GM23248 (cell line): Measurements from ENCODE around the gene POU3F3.

ENCODE experiments used
- EZH2 ChIP-seq: fragments of 200-600 bp; sonication (generic); IDR thresholded peaks from 2 replicates; pipeline ENCODE4 v1.6.1; 2018; ENCODE audit warnings: antibody characterized with exemption, mild to moderate bottlenecking; ENCODE audit not compliant: insufficient read depth, poor library complexity, severe bottlenecking
- EZH2phosphoT487 ChIP-seq: fragments of 200-600 bp; sonication (generic); IDR thresholded peaks from 2 replicates; pipeline ENCODE4 v1.6.1; 2018; ENCODE audit warnings: antibody characterized with exemption, moderate library complexity, mild to moderate bottlenecking, low read depth; ENCODE audit not compliant: insufficient read depth

DNA sequence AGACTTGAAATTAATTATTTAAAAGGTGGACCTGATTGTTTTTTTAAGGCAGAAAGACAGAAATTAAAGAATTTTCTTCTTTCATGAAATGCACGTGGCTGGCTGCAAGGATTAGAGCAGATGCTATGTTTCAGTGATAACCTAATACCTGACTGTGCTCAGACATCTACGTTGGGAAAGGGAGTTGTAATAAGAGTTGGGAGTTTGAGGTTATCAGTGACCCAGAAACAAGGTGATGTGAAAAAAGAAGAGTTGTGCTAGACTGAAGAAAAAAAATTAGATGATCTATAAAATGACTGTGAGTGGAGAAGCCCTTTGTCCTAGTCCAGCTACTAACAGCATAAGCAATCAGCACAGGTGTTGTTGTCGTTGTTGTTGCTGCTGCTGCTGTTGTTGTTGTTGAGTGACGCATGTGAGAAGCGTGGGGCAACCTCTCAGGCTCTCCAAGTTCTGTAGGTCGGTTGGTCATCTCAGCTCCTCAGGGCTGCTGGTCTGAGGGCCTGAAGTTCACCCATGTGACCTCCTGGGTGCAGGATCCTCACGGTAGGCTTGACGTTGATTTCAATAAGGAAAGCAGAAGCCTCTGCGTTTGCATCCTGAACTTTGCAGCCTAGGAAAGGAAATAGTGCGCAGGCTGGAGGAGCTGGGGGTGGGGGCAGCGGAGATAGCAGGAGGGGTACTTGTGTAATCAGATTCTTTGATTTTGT, 7.6 kb downstream of the POU3F3 start:
- TF ChIP-seq EZH2: no peak
- no peak for TF ChIP-seq EZH2phosphoT487
